Erythroblast (primary cell): ENCODE results near the gene NSFL1C.

Source experiments
- DNase-seq, 2 experiments: peaks; one replicate each; lab custom pipeline; 2025; lab: John Stamatoyannopoulos, UW
- GATA1 ChIP-seq: IDR thresholded peaks from 2 replicates; pipeline ENCODE4 v1.6.1; 2011; ENCODE audit warnings: low read depth, mild to moderate bottlenecking, control low read depth, low read length, moderate library complexity
- POLR2A ChIP-seq: IDR thresholded peaks from 2 replicates; pipeline ENCODE4 v1.6.1; 2011; ENCODE audit warnings: mild to moderate bottlenecking, low read length

The NSFL1C gene

DNA sequence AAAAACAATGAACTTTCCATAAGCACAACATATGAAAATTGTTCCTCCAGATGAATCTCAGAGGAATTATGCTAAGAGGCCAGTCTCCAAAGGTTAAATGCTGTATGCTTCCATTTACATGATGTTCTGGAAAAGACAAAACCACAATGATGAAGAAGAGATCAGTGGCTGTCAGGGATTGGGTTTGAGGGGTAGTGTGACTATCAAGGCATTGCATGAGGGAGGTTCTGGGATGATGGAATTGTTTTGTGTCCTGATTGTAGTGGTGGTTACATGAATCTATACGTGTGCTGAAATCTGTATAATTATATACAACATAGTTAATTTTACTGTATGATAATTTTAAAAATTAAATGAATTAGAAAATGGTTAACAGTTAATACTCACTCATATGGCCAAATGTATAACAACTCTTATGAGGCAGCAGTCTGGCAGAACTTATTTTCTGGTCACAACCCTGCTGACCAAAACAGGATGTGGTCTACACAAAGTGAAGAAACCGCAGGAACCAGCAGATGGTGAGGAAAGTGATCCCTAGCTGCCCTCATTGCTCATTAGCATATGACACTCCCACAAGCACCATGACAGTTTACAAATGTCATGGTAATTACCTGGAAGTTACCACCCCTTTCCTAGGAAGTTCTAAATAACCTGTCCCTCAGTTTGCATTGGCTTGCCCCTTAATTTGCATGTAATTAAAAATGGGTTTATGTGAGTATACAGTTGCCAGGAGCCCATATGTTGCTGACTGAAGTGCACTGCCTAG is 31.9 kb downstream of the NSFL1C start:
- TF ChIP-seq GATA1 (no peak), POLR2A (no peak)
- peak; percentile 28 to 36 for DNase-seq

DNA sequence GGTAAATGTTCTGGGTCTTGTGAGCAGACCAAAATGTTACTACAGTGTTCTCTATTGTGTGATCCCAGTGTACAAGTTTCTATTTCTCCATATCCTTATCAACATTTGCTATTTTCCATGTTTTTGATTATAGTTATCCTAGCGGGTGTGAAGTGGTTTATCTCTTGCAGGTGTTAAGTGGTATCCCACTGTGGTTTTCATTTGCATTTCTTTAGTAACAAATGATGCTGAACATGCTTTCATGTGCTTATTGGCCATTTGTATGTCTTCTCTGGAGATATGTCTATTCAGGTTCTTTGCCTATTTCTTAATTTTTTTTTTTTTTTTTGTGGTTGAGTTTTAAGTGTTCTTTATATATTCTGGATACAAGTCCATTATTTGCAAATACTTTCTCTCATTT is 35.5 kb downstream of the NSFL1C start:
- TF ChIP-seq GATA1 (no peak), POLR2A (no peak)
- DNase-seq: no peak

DNA sequence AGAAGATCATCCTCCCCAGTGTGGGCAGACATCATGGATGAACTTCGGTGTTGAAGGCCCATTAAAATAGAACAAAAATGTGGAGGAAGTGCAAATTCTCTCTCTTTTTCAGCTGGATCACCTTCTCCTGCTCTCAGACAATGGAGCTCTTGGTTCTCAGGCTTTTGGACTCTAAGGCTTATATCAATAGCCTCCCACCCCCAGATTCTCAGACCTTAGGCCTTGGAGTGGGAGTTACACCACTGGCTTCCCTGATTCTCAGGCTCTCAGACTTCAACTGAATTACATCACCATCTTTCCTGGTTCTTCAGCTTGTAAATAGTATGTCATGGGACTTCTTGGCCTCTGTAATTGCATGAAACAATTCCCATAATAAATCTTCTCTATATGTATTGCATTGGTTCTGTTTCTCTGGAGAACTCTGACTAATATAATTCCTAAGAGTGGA is 36.6 kb downstream of the NSFL1C start:
- DNase-seq: no peak

DNA sequence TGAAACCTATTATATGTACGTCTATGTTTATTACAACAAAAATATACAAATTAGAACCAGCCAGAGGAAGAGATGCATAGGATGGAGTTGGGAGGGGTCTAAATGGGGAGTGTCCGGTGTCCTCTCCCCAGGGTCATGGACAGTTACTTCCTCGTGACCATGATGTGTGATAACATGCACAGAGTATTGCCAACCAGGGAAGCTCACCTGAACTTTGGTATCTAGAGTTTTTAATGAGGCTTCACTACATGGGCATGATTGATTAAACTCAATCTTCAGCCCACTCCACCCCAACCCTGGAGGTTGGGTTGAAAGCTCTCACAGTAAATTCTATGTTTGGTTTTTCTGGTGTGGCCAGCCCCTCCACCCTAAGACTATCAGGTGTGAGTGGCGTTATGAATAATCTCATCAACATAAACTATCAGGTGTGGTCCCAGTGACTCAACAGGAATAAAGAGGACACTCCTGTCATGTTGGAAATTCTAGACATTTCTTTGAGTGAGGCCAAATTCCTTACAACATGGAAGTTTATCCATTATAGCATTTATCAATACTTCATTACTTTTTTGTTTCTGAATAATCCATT is 37.4 kb downstream of the NSFL1C start:
- no peak for DNase-seq
- TF ChIP-seq POLR2A (no peak), GATA1 (no peak)

More for the DNA sequence above, 36.6 kb downstream of the NSFL1C start:
- TF ChIP-seq POLR2A: no peak
- no peak for TF ChIP-seq GATA1

DNA sequence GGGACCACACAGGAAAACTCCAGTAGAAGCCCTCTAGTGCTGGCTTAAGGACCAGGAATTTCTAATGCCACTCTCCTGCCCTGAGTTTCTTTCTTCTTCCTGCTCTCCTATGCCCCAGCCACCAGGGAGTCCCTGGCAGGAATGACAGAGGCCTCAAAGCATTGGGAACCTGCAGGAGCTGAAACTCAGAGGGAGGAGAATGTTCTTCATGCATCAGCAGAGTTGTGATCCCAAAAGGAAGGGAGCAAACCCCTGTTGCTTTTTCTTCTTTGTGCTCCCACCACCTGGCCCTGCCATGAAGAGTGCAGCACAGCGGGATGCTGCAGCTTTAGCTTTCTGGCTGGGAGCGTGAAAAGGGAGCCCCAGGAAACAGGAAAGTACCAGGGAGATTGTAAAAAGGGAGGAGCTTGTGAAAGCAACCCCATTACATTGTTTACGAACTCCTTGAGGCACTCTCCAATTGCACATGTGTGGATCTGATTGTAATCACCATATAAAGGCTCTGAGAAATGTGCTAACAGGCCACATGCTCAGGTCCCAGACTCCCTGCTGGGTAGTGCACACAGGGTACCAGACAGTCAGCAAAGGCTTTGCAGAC is 39.1 kb downstream of the NSFL1C start:
- no peak for DNase-seq
- no peak for TF ChIP-seq POLR2A
- TF ChIP-seq GATA1: no peak

GRCh38 chr20:1426231-1426849 is 40.3 kb downstream of the NSFL1C start:
- no peak for TF ChIP-seq GATA1
- TF ChIP-seq POLR2A: no peak
- DNase-seq: no peak

GRCh38 chr20:1424336-1424735 is 42.3 kb downstream of the NSFL1C start:
- no peak for TF ChIP-seq GATA1
- TF ChIP-seq POLR2A: no peak
- DNase-seq: no peak

- peak; percentile 32 to 52 for DNase-seq
- TF ChIP-seq GATA1: no peak
- no peak for TF ChIP-seq POLR2A
Observed at GRCh38 chr20:1423625-1424106, 43.0 kb downstream of the NSFL1C start.

DNA sequence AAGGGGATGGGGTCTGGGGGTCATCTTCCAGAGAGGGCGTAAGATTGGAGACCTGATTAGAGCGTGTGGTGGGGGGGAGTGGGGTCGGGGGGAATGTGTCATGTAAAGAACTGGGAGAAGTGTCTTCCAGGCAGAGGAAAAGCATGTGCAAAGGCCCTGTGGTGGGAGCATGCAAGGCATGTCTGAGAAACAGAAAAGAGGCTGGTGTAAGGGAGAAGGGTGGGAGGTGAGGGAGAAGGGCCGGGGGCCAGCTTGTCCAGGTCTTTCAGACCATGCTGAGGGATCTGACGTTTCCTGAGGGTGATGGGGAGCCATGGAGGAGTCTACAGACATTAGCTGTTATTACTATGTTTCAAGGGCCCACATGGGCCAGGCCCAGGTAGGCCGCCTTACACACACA is 43.4 kb downstream of the NSFL1C start:
- no peak for TF ChIP-seq GATA1
- no peak for TF ChIP-seq POLR2A

DNA sequence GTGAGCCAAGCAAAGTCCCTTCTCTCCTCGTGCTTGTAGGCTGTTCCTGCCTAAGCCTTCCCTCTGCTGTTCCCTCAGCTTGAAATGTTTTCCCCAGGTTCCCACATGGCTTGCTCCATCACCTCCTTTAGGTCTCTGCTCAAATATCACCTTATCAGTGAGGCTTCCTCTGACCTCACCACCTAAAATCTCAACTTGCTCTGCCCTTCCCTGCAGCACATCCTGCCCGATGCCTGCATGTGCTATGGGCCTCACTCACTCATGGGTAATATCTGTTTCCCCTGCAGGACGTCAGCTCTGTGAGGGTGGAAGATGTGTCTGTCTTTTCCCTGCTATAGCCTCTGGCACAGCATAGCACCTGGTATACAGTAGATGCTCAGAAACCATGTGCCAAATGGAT is 43.9 kb downstream of the NSFL1C start:
- DNase-seq: no peak

More for the DNA sequence above, 43.4 kb downstream of the NSFL1C start:
- no peak for DNase-seq

GRCh38 chr20:1420066-1420465 is 46.6 kb downstream of the NSFL1C start:
- TF ChIP-seq POLR2A: no peak
- no peak for TF ChIP-seq GATA1

More for the DNA sequence above, 43.9 kb downstream of the NSFL1C start:
- no peak for TF ChIP-seq GATA1
- no peak for TF ChIP-seq POLR2A

DNA sequence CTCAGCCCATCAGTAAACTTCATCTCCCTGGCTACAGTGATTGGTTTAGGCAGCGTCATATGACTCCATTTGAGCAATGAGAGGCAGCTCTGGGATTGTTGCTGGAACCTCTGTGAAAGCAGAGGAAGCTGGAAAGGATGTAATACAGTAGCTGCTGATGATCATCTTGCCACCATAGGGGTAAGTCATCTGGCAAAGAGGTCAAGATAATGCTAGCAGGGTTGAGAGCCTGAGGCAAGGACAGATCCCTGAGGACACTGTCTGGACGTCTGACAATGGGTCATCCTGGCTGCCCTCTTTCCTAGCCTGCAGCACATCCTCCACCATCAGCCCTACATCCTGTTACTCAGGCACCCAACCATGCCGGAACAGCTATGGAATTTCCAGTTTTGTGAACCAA is 48.3 kb downstream of the NSFL1C start:
- TF ChIP-seq POLR2A (no peak), GATA1 (no peak)
- no peak for DNase-seq

More at GRCh38 chr20:1420066-1420465, 46.6 kb downstream of the NSFL1C start:
- no peak for DNase-seq

- TF ChIP-seq POLR2A: no peak
- no peak for TF ChIP-seq GATA1
- DNase-seq: no peak
Observed at GRCh38 chr20:1417790-1418189, 48.9 kb downstream of the NSFL1C start.
